Esophagus mucosa (tissue), 1 donor: ENCODE results near the gene RUSC1. TPM values are rescaled to one million over a fixed set of nuclear protein-coding genes. Genes with fewer than 3 reads are reported as not detected.
A peak's percentile ranks its signal among the peaks of the same experiment; 100 is the strongest.
"Not testable (repeated sequence)": the region's sequence is repeated elsewhere in the genome, so short reads cannot be mapped to it uniquely, and the experiment has no call there.

Experiments
- ATAC-seq: fragments of 200-7000 bp; cut with Tn5 transposase; one replicate; pipeline ENCODE4 v1.9.1; 2020
- total RNA-seq: library from RNA; stranded (reverse); gene quantifications from one replicate; pipeline ENCODE4 v1.2.4, GENCODE V29; 2023
- donor health status: DM: yes; HTN: yes; CAD: no.

The RUSC1 gene
- total RNA-seq, 1 donor from 2014 or later: 40.7 TPM

GRCh38 chr1:155323729-155324036 lies 3.0 kb downstream of the RUSC1 start:
- peak; percentile 68 for ATAC-seq

DNA sequence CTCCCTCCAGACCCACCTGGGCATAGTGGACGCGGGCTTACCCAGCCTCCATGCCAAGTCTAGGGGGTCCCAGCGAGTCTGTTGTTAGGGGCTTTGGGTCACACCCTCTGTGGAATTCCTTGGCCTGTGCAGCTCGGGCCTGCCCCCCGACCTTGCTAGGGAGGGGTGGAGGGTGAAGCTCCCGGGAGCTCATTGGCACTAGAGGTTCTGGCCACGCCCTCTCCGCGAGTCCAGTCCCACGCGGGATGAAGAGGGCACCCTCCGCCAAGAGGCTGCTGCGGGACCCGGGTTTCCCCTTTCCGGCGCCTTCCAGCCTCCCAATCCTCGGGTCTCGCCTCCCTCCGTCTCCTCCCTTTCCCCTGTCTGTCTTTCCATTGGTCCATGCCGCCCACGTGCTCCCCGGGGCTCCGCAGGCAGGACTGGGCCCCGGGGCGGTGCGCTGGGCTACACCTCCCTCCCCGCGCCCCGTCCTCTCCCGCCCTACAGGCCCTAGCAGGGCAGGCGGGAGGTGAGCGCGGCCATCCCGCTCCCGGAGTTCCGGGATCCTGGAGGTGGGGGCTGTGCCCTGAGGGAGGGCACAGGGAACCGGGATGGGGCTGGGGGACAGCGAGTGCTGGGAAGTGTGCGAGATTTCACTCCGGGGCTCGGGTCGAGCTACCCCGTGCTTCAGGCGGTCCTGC lies 3.5 kb downstream of the RUSC1 start:
- peak; percentile 86 for ATAC-seq

DNA sequence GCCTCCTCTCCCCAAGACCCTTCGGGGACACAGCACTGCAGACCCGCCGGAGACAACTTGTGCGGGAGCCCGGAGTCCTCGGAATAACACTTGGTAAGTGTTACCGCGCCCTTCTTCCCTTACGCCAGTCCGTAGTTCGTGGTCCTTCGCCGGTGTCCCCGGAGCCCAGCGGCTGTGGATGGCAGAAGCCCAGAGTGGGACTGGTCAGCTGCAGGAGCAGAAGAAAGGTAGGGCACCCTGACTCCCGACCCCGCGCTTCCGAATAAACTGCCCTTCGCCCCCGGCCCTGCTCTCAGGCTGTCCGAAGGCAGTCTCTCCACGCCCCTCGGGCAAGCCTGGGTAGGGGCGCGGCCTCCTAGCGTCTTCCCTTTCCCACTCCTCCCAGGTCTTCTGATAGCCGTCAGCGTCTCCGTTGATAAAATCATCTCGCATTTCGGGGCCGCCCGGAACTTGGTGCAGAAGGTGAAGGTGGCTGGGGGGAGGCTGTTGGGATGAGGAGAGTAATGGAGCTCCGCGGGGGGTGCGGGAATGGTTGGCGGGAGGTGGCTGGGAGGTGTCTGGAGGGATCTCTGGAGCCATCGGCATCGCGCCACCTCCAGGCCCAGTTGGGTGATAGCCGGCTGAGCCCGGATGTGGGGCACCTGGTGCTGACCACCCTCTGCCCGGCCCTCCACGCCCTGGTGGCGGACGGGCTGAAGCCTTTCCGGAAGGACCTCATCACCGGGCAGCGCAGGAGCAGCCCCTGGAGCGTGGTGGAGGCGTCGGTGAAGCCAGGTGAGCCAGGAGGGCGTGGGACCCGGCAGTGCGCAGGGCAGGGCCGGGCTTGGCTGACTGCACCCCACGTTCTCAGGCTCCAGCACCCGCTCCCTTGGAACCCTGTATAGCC lies 4.3 kb downstream of the RUSC1 start:
- ATAC-seq: peak; percentile 22

DNA sequence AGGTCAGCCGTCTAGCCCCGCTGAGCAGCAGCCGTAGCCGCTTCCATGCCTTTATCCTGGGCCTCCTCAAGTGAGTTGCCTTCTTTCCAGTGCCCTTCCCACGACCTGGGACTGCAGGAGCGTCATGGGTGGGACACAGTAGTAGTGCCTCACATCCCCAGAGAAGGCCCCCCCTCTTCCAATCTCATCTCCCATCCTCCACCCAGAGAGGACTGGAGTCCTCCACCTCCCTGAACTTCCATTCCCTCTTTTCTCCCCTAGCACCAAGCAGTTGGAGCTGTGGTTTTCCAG lies 4.9 kb downstream of the RUSC1 start:
- ATAC-seq: no peak

DNA sequence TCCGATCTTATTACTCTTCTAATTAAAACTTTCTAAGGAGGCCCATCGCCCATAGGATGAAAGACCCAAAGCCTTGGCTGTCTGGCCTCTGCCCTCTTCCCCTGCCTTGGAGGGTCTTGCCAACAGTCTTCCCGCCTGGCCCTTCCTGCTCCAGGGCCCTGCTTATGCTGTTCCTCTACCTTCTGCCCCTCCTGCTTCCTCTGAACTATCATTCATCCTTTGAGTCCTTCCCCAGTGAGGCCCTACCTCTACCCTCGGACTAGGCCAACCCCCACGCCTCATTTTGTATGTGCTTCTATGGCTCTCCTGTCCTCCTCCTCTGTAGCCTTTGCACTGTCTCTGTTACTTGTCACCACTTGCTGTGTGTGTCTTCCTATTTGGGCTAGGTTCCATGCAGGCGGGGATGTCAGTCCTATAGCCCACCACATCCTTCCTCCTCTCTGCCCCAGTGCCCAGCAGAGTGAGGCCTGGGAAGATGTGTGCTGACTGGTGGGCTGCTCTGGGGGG lies 5.4 kb downstream of the RUSC1 start:
- no peak for ATAC-seq

DNA sequence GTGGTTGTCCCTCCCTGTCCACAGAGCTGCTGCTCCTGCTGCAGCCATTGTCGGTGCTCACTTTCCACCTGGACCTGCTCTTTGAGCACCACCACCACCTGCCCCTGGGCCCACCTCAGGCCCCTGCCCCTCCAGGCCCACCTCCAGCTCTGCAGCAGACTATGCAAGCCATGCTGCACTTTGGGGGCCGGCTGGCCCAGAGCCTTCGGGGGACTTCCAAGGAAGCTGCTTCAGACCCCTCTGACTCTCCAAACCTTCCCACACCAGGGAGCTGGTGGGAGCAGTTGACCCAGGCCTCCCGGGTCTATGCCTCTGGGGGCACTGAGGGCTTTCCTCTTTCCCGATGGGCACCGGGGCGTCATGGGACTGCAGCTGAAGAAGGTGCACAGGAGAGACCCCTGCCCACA lies 5.9 kb downstream of the RUSC1 start:
- ATAC-seq: no peak

DNA sequence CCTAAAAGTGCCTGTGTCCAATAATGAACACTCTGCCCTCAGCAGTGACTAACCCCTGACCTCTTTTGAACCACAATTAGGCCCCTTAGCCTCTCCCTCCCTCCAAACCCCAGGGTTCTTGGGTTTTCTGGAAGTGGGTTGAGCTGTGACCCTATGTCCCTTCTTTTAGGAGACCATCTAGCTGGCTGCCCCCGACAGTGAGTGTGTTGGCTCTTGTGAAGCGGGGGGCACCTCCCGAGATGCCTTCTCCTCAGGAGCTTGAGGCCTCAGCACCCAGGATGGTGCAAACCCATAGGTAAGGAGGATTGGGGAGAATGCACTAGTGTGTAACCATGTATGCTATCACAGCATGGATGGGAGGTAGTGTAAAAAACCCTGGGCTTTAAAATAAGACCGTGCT lies 7.3 kb downstream of the RUSC1 start:
- ATAC-seq: no peak

- not testable (repeated sequence) for ATAC-seq
Measured at GRCh38 chr1:155328856-155329255, 8.2 kb downstream of the RUSC1 start.

GRCh38 chr1:155329980-155330598 lies 9.4 kb downstream of the RUSC1 start:
- no peak for ATAC-seq

- ATAC-seq: no peak
Measured at GRCh38 chr1:155334962-155335361, 14.3 kb downstream of the RUSC1 start.

GRCh38 chr1:155339515-155340097 lies 18.9 kb downstream of the RUSC1 start:
- ATAC-seq: no peak

GRCh38 chr1:155342842-155343241 lies 22.1 kb downstream of the RUSC1 start:
- no peak for ATAC-seq

DNA sequence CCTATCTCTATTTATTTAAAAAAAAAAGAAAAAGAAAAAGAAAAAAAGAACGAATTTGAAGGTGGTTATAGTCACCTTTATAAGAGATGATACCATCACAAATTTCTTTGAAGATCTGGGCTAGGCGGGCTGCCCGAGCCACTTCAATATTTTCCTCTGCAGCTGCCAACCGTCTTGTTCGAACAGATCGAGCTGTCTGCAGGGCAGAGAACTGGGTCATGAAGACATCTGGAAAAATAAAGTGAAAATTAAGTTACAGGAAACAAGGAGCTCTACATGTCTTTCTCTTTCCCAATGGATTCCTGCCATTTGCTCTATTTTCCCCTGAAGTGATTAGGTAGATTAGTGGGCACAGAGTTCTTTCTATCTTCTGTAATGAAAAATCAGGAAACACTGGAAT lies 31.9 kb downstream of the RUSC1 start:
- no peak for ATAC-seq

GRCh38 chr1:155360051-155360450 lies 39.4 kb downstream of the RUSC1 start:
- no peak for ATAC-seq

- no peak for ATAC-seq
Measured at GRCh38 chr1:155379180-155379579, 58.5 kb downstream of the RUSC1 start.

GRCh38 chr1:155379631-155380090 lies 59.0 kb downstream of the RUSC1 start:
- ATAC-seq: no peak

Other genes starting within 250 kb of the RUSC1 start
- gene EFNA3, start 242.1 kb upstream of the RUSC1 start, total RNA-seq: 20.6 TPM
- 40.9 TPM for gene EFNA1, start 193.0 kb upstream of the RUSC1 start, total RNA-seq
- 42.9 TPM for gene SLC50A1, start 185.0 kb upstream of the RUSC1 start, total RNA-seq
- 62.4 TPM for gene DPM3, start 180.4 kb upstream of the RUSC1 start, total RNA-seq
- gene KRTCAP2, start 147.6 kb upstream of the RUSC1 start, total RNA-seq: 111 TPM
- 0.12 TPM for gene TRIM46, start 147.0 kb upstream of the RUSC1 start, total RNA-seq
- 14.5 TPM for gene THBS3, start 113.0 kb upstream of the RUSC1 start, total RNA-seq
- 36.5 TPM for gene MTX1, start 112.2 kb upstream of the RUSC1 start, total RNA-seq
- 24.9 TPM for gene ENTREP3, start 65.4 kb upstream of the RUSC1 start, total RNA-seq
- gene SCAMP3, start 58.5 kb upstream of the RUSC1 start, total RNA-seq: 43.3 TPM
- 16.9 TPM for gene CLK2, start 47.4 kb upstream of the RUSC1 start, total RNA-seq
- gene HCN3, start 43.4 kb upstream of the RUSC1 start, total RNA-seq: 1.7 TPM
- 0.20 TPM for gene PKLR, start 19.5 kb upstream of the RUSC1 start, total RNA-seq
- 401 TPM for gene FDPS, start 12.0 kb upstream of the RUSC1 start, total RNA-seq
- 25.3 TPM for gene ASH1L, start 241.9 kb downstream of the RUSC1 start, total RNA-seq